ENCODE measurements around the gene PPDPF. TPM values are rescaled to one million over a fixed set of nuclear protein-coding genes. Genes with fewer than 3 reads are reported as not detected.

PPDPF gene
- total and polyA plus RNA-seq, 12 donors = 186 to 433 (median 270) TPM

DNA sequence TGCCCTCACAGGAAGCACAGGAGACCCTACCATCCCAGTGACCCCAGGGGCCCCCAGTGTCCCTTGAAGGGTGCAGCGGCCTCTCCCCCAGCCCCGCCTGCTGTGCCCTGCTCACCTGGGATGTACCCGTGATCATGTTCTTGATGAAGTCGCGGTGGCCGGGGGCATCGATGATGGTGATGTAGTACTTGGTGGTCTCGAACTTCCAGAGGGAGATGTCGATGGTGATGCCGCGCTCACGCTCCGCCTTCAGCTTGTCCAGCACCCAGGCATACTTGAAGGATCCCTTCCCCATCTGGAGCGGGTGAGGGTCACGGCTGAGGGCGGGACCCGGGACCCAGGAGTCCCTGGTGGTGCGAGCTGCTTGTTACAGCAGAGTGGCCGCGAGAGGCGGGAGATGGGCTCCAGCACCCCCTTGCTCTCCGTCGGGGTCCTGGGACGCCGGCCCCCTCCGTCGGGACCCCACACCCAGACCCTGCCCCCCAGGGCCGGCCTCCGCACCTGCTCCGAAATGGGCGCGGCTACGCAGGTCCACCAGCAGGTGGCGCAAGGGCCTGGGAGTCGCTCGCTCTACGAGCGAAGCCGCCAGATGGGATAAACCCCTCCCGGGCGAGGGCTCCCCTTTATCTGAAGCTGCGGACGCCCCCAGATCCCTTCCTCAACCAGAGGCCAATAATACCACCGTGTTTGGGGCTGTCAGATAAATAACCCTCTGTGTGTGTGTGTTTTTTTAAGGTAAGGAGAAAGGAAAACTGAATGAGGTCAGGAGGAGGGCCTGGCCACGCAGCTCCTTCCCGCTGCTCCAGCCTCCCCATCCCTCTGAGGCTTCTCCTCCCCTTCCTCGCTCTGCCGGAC, 24.6 kb upstream of the PPDPF start:
- Histone ChIP-seq H3K9me3 (no peaks in the 10 kb centered on the region), H3K27me3 (peaks cover 0 to 56% (median 38%) of the 10 kb centered on the region in 7 donors), H3K4me3 (peak overlapping the region; percentile 18 to 67 (median 60)), H3K4me1 (peaks cover 10 to 45% (median 37%) of the 10 kb centered on the region in 9 donors), H3K27ac (peak overlapping the region in 8 of 10 donors; percentile 75 to 98 (median 93)), H3K36me3 (peaks cover 0 to 36% (median 0%) of the 10 kb centered on the region in 9 donors)
- intact Hi-C loops (cut with DNase I) = loop anchor here in 5 of 10 donors (1.0 to 5.0 kb wide), 3 partner anchors 24 to 1119 kb away; partner anchors contain the start of gene PPDPF (in 4 of the 5)
- peak; percentile 18 to 61 (median 38) for ATAC-seq
- 24 to 27% methylated on average over 48 of the region's 48 CpGs for WGBS, 2 donors
- TF ChIP-seq, protein P1, sequence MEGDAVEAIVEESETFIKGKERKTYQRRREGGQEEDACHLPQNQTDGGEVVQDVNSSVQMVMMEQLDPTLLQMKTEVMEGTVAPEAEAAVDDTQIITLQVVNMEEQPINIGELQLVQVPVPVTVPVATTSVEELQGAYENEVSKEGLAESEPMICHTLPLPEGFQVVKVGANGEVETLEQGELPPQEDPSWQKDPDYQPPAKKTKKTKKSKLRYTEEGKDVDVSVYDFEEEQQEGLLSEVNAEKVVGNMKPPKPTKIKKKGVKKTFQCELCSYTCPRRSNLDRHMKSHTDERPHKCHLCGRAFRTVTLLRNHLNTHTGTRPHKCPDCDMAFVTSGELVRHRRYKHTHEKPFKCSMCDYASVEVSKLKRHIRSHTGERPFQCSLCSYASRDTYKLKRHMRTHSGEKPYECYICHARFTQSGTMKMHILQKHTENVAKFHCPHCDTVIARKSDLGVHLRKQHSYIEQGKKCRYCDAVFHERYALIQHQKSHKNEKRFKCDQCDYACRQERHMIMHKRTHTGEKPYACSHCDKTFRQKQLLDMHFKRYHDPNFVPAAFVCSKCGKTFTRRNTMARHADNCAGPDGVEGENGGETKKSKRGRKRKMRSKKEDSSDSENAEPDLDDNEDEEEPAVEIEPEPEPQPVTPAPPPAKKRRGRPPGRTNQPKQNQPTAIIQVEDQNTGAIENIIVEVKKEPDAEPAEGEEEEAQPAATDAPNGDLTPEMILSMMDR (IDR thresholded peaks at IDR 0.05) = peak; percentile 89 to 98 (median 96)
- peak; percentile 67 to 77 for DNase-seq

DNA sequence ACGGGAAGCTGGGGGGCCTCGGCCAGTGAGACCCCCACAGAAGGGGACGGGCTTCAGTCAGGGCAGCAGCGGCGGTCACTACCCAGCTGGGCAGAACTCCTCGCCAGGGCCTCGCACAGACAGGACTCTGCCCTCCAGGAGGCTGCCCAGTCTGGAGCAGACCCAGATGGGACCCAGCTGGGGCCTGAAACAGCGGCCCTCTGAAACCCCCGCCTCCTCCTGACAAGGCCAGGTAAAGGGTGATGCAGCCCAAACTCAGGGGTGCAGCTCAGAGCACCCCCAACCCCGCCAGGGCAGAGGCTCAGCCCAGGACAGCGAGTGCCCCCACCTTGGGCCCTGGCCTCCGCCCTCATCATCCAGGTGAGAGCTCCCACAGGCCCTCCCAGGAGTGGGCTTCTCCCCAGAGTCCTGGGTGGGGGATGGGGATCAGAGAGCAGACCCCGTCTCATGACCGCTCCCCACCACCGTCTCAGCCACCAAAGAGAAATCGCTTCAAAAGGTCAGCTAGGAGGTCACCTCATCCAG, 23.9 kb upstream of the PPDPF start:
- ATAC-seq = peak in 2 of 8 donors; percentile 0
- Histone ChIP-seq H3K9me3 (no peaks in the 10 kb centered on the region), H3K4me1 (peaks cover 10 to 52% (median 39%) of the 10 kb centered on the region in 9 donors), H3K27ac (peak overlapping the region in 8 of 10 donors; percentile 75 to 98 (median 93)), H3K36me3 (peaks cover 0 to 31% (median 0%) of the 10 kb centered on the region in 9 donors), H3K4me3 (peak overlapping the region; percentile 18 to 67 (median 60)), H3K27me3 (peaks cover 0 to 56% (median 36%) of the 10 kb centered on the region in 7 donors)
- TF ChIP-seq, protein P1 (IDR thresholded peaks at IDR 0.05) = no peak
- 44 to 60% methylated on average over 16 of the region's 16 CpGs for WGBS, 2 donors
- DNase-seq = no peak
- intact Hi-C loops (cut with DNase I) = loop anchor here in 5 of 10 donors (1.0 to 5.0 kb wide), 3 partner anchors 24 to 1119 kb away; partner anchors contain the start of gene PPDPF (in 5 of the 5)

DNA sequence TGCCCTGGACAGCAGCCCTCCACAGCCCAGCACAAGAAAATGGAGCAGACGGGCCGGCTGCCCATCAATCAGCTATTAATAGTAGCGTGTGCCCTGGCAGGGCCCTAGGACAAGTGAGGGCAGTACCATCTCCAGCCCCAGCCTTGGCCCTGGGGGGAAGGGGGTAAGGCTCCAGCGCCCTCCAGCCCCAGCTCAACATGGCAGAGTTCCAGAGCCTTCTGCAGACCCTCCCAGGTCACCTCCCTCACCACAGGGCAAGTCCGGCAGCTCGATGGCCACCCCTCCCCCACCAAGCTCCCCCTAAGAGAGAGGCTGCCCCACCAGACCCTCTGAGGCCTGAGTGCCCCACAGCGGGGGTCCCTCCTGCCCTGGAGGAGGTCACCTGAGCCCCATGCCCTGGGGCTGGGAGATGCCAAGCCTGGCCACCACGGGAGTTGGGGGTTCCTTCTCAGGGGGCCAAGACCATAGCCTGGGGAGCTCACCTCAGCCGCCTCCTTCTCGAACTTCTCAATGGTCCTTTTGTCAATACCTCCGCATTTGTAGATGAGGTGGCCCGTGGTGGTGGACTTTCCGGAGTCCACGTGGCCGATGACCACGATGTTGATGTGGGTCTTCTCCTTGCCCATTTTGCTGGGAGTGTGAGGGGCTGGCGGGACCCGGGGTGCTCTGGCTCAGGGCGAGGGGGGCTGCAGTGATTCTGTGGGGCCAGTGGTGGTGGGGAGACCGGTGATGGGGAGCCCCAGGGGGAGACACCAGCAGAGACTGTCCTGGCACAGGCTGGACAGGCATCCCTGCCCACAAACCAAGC, 23.2 kb upstream of the PPDPF start:
- DNase-seq (no peak), ATAC-seq (peak; percentile 23 to 78 (median 58))
- Histone ChIP-seq H3K4me1 (peaks cover 10 to 56% (median 44%) of the 10 kb centered on the region in 9 donors), H3K4me3 (peak overlapping the region; percentile 45 to 67 (median 60)), H3K27ac (peak overlapping the region; percentile 68 to 98 (median 88)), H3K36me3 (peaks cover 0 to 31% (median 0%) of the 10 kb centered on the region in 9 donors), H3K9me3 (no peaks in the 10 kb centered on the region), H3K27me3 (peaks cover 0 to 57% (median 39%) of the 10 kb centered on the region in 7 donors)
- intact Hi-C loops (cut with DNase I) = loop anchor here in 4 of 10 donors (1.0 to 5.0 kb wide), 3 partner anchors 23 to 1120 kb away; partner anchors contain the start of gene PPDPF (in 4 of the 4)
- TF ChIP-seq, protein P1 (IDR thresholded peaks at IDR 0.05) = no peak
- WGBS, 2 donors = 46 to 57% methylated on average over 20 of the region's 20 CpGs

All from heart right ventricle (tissue), 16 donors.